ENCODE measurements around the gene HM13. TPM values are rescaled to one million over a fixed set of nuclear protein-coding genes. Genes with fewer than 3 reads are reported as not detected.
"Not testable (repeated sequence)": the region's sequence is repeated elsewhere in the genome, so short reads cannot be mapped to it uniquely, and the experiment has no call there.

The HM13 gene
- total RNA-seq, 2 donors from 2014 or later = 99.7 to 131 TPM

DNA sequence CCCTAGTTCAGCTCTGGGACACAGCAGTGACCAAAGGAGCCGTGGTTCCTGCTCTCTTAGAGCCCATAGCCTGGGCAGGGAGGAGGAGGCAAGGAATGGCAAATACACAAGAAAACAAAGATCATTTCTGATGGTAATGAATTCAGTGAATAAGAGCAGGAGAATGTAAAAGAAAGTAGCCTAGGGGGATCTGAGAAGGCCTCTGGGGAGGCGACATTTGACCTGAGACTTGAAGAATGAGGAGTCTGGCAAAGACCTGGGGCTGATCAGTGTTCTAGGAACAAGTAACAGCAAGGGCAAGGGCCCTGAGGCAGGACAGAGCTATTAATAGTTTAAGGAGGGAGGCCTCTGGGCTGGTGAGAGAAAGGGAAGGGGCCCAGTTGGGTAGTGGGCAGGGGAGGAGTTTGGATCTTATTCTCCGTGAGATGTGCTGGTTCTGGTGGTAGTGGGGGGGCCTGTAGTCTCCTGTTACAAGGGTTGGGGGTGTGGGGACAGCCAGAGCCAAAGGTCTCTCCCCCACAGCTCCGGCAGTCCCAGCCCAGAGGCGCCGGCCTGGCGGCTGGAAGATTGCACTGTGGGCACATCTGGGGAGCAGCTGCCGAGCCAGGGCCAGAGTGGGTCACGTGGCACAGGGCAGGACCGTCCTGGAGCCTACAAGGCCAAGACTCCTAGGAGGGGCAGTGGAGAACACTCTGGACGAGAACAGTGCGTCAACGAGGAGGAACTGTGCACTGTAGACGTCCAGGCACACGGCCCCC lies 81.6 kb downstream of the HM13 start:
- Histone ChIP-seq H3K36me3 (no peaks in the 10 kb centered on the region), H3K4me3 (no peak overlapping the region), H3K9me3 (no peaks in the 10 kb centered on the region), H3K4me1 (replicated peaks) (no peaks in the 10 kb centered on the region), H3K27me3 (replicated peaks; ENCODE audit: insufficient read depth) (no peaks in the 10 kb centered on the region), H3K27ac (peak overlapping the region; percentile 51 to 60)
- TF ChIP-seq, protein P1, sequence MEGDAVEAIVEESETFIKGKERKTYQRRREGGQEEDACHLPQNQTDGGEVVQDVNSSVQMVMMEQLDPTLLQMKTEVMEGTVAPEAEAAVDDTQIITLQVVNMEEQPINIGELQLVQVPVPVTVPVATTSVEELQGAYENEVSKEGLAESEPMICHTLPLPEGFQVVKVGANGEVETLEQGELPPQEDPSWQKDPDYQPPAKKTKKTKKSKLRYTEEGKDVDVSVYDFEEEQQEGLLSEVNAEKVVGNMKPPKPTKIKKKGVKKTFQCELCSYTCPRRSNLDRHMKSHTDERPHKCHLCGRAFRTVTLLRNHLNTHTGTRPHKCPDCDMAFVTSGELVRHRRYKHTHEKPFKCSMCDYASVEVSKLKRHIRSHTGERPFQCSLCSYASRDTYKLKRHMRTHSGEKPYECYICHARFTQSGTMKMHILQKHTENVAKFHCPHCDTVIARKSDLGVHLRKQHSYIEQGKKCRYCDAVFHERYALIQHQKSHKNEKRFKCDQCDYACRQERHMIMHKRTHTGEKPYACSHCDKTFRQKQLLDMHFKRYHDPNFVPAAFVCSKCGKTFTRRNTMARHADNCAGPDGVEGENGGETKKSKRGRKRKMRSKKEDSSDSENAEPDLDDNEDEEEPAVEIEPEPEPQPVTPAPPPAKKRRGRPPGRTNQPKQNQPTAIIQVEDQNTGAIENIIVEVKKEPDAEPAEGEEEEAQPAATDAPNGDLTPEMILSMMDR (IDR thresholded peaks at IDR 0.05) = no peak
- TF ChIP-seq POLR2A (IDR thresholded peaks at IDR 0.05) (peak; percentile 43), POLR2AphosphoS5 (IDR thresholded peaks at IDR 0.05) (peak; percentile 62)
- intact Hi-C loops (cut with DNase I) = no loop called here
- 51% methylated on average over 15 of the region's 15 CpGs for WGBS
- no peak for DNase-seq (ENCODE audit: low spot score)

DNA sequence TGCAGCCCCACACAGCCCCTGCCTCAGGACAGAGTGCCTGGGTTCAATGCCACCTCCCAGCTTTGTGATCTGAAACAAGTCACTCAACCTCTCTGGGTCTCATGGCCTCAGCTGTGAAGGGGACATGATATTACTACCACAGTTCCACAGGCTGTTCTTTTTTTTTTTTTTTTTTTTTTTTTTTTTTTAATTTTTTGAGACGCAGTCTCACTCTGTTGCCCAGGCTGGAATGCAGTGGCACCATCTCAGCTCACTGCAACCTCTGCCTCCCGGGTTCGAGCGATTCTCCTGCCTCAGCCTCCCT lies 82.1 kb downstream of the HM13 start:
- H3K9me3 ChIP-seq; H3K27me3 ChIP-seq (replicated peaks; ENCODE audit: insufficient read depth); H3K4me1 ChIP-seq (replicated peaks); DNase-seq (ENCODE audit: low spot score); H3K4me3 ChIP-seq; intact Hi-C loops (cut with DNase I); H3K36me3 ChIP-seq: not testable (repeated sequence)
- 72% methylated on average over 4 of the region's 4 CpGs for WGBS
- peak; percentile 8 for TF ChIP-seq POLR2A (IDR thresholded peaks at IDR 0.05)
- peak overlapping the region; percentile 31 to 51 for H3K27ac ChIP-seq

DNA sequence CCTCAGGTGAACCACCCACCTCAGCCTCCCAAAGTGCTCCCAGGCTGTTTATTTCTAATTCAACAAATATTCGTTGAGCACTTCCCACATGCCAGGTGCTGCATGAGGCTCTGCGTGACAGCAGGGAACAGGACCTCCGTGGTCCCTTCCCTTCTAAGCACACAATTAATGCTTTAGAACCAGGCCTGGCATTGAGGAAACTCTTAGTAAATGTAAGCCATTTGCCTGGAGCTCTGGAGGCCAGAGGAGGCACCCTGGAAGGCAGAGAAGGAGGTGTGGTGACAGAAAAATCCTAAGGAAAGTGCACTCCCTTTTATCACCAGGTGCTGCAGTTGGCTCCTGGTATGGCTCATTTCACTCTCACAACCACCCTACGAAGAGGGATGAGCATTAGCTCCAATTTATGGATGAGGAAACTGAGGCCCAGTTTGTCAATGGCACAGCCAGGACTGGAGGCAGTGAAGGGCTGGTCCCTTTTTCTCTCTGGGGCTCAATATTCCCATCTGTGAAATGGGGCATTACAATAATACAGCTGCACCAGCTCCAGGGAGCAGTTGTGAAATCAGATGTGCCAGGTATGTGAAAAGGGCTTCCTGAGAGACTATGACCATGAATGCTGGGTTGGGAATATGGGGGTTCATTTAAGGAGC lies 82.7 kb downstream of the HM13 start:
- no peak for TF ChIP-seq POLR2AphosphoS5 (IDR thresholded peaks at IDR 0.05)
- TF ChIP-seq, protein P1 (IDR thresholded peaks at IDR 0.05) = no peak
- no peak for TF ChIP-seq POLR2A (IDR thresholded peaks at IDR 0.05)
- H3K9me3 ChIP-seq = no peaks in the 10 kb centered on the region
- no peaks in the 10 kb centered on the region for H3K27me3 ChIP-seq (replicated peaks; ENCODE audit: insufficient read depth)
- no peaks in the 10 kb centered on the region for H3K4me1 ChIP-seq (replicated peaks)
- intact Hi-C loops (cut with DNase I) = no loop called here
- DNase-seq (ENCODE audit: low spot score) = no peak
- peak overlapping the region; percentile 31 to 51 for H3K27ac ChIP-seq
- no peak overlapping the region for H3K4me3 ChIP-seq
- no peaks in the 10 kb centered on the region for H3K36me3 ChIP-seq
- WGBS = 58% methylated on average over 4 of the region's 4 CpGs

DNA sequence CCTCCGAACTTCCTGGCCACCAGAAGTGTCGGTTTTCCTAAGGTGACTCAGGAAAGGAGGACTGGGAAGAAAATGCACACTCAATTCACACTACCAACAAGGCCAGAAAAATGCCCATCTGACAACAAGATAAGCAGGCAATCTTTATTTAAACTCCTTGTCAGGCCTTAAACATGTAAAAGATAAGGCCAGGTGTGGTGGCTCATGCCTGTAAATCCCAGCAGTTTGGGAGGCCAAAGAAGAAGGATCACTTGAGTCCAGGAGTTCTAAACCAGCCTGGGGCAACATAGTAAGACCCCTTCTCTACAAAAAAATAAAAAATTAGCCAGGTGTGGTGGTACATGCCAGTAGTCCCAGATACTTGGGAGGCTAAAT lies 83.2 kb downstream of the HM13 start:
- H3K4me3 ChIP-seq = no peak overlapping the region
- no peaks in the 10 kb centered on the region for H3K4me1 ChIP-seq (replicated peaks)
- WGBS = 97% methylated on average over 2 of the region's 2 CpGs
- intact Hi-C loops (cut with DNase I) = no loop called here
- H3K9me3 ChIP-seq = no peaks in the 10 kb centered on the region
- no peak for TF ChIP-seq POLR2AphosphoS5 (IDR thresholded peaks at IDR 0.05)
- TF ChIP-seq POLR2A (IDR thresholded peaks at IDR 0.05) = no peak
- TF ChIP-seq, protein P1 (IDR thresholded peaks at IDR 0.05) = no peak
- H3K27ac ChIP-seq = peak overlapping the region in 1 of 2 donors; percentile 51
- DNase-seq (ENCODE audit: low spot score) = no peak
- H3K27me3 ChIP-seq (replicated peaks; ENCODE audit: insufficient read depth) = no peaks in the 10 kb centered on the region
- H3K36me3 ChIP-seq = no peaks in the 10 kb centered on the region

DNA sequence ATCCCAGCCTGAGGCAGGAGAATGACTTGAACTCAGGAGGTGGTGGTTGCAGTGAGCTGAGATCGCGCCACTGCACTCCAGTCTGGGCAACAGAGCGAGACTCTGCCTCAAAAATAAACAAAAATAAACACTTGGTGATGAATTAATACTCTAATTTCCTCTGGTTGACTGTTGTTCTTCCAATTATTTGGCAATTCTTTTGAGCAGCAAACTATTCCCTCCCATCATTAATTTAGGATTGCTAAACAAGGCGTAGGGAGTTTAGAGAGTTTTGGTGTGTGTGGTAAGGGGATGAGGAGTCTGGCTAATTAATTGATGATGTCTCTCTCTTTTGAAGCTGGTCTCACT lies 88.2 kb downstream of the HM13 start:
- TF ChIP-seq POLR2AphosphoS5 (IDR thresholded peaks at IDR 0.05) (no peak), POLR2A (IDR thresholded peaks at IDR 0.05) (no peak)
- TF ChIP-seq, protein P1 (IDR thresholded peaks at IDR 0.05) = no peak
- no peaks in the 10 kb centered on the region for H3K9me3 ChIP-seq
- H3K4me1 ChIP-seq (replicated peaks) = no peaks in the 10 kb centered on the region
- H3K27ac ChIP-seq = peak overlapping the region in 1 of 2 donors; percentile 18
- no peaks in the 10 kb centered on the region for H3K36me3 ChIP-seq
- H3K4me3 ChIP-seq = no peak overlapping the region
- no peak for DNase-seq (ENCODE audit: low spot score)
- 80% methylated on average over 4 of the region's 4 CpGs for whole genome bisulfite sequencing
- intact Hi-C loops (cut with DNase I) = no loop called here
- no peaks in the 10 kb centered on the region for H3K27me3 ChIP-seq (replicated peaks; ENCODE audit: insufficient read depth)

Measured in prostate gland (tissue), 2 donors.